Natural killer cell (primary cell): ENCODE measurements around the gene SLAMF8. TPM values are rescaled to one million over a fixed set of nuclear protein-coding genes. Genes with fewer than 3 reads are reported as not detected.

ENCODE experiments used
- ATAC-seq, 3 donors: fragments of 150-1000 bp in 2 of 3; fragments of 200-7000 bp in 1 of 3; cut with Tn5 transposase; 1 replicate in 1 of 3; 2 replicates in 2 of 3; pipeline ENCODE4 v1.10.0; 2021; ENCODE audit warnings: mild to moderate bottlenecking in 2 of 3, moderate library complexity in 2 of 3
- DNase-seq, 2 donors: peaks; one replicate each; pipeline versions ENCODE4 v3.0.0 to v3.0.0-alpha.2; 2013 to 2021; ENCODE audit warnings: mixed read lengths in 1 of 2
- H3K27ac ChIP-seq: one replicate; pipeline ENCODE4 v1.5.1; 2013; ENCODE audit warnings: mild to moderate bottlenecking, low read length
- H3K27me3 ChIP-seq: one replicate; pipeline ENCODE4 v1.6.1; 2013; ENCODE audit warnings: low read length; ENCODE audit not compliant: control insufficient read depth, insufficient read depth
- H3K36me3 ChIP-seq: one replicate; pipeline ENCODE4 v1.6.1; 2013; ENCODE audit warnings: low read length; ENCODE audit not compliant: control insufficient read depth, insufficient read depth
- H3K4me1 ChIP-seq: one replicate; pipeline ENCODE4 v1.6.1; 2013; ENCODE audit warnings: low read length; ENCODE audit not compliant: control insufficient read depth, insufficient read depth
- H3K4me3 ChIP-seq: one replicate; pipeline ENCODE4 v1.5.1; 2013; ENCODE audit warnings: low read length
- H3K9me3 ChIP-seq: one replicate; pipeline ENCODE4 v1.6.1; 2013; ENCODE audit warnings: low read length; ENCODE audit not compliant: control insufficient read depth, insufficient read depth
- H3K27ac Mint-ChIP-seq, 2 donors: one replicate each; pipeline ENCODE4 v1.8.0; 2022; ENCODE audit warnings: mild to moderate bottlenecking in 2 of 2, mixed read lengths in 2 of 2, moderate library complexity in 1 of 2
- H3K27me3 Mint-ChIP-seq, 2 donors: one replicate each; pipeline ENCODE4 v1.8.0; 2022; ENCODE audit warnings: low read depth in 2 of 2, mixed read lengths in 2 of 2
- H3K36me3 Mint-ChIP-seq: one replicate; pipeline ENCODE4 v1.8.0; 2022; ENCODE audit warnings: mixed read lengths
- H3K4me1 Mint-ChIP-seq, 2 donors: one replicate each; pipeline ENCODE4 v1.8.0; 2022; ENCODE audit warnings: mixed read lengths in 2 of 2
- H3K4me3 Mint-ChIP-seq: one replicate; pipeline ENCODE4 v1.8.0; 2022; ENCODE audit warnings: mild to moderate bottlenecking, moderate library complexity, mixed read lengths
- H3K9me3 Mint-ChIP-seq, 2 donors: one replicate each; pipeline ENCODE4 v1.8.0; 2022; ENCODE audit warnings: mixed read lengths in 2 of 2
- WGBS: methylation state at CpG from one replicate; pipeline ENCODE4 v1.1.7; 2013; ENCODE audit warnings: missing lambda C conversion rate; ENCODE audit not compliant: insufficient coverage; 5-methylcytosine and 5-hydroxymethylcytosine counted together
- intact Hi-C: fragments of 100-400 bp; cut with micrococcal nuclease; formaldehyde crosslinking; loops from one replicate; pipeline ENCODE4 v1.14.2; 2022
- total RNA-seq, 4 donors: library from RNA; stranded (reverse); fragments of 120-200 nt in 1 of 4; gene quantifications; one replicate each; pipeline versions ENCODE4 v1.2.3 to v1.2.4, GENCODE V29; 2013 to 2022
- TF ChIP-seq, protein P1 (sequence below): fragments of 200-600 bp; IDR thresholded peaks from one replicate; pipeline ENCODE4 v1.8.0; 2022; ENCODE audit warnings: antibody characterized with exemption

SLAMF8 gene
- total RNA-seq, 3 donors from 2014 or later (not counting 1 experiment from before 2014, with no cell fraction given), result 0.64 to 4.4 (median 2.8) TPM

DNA sequence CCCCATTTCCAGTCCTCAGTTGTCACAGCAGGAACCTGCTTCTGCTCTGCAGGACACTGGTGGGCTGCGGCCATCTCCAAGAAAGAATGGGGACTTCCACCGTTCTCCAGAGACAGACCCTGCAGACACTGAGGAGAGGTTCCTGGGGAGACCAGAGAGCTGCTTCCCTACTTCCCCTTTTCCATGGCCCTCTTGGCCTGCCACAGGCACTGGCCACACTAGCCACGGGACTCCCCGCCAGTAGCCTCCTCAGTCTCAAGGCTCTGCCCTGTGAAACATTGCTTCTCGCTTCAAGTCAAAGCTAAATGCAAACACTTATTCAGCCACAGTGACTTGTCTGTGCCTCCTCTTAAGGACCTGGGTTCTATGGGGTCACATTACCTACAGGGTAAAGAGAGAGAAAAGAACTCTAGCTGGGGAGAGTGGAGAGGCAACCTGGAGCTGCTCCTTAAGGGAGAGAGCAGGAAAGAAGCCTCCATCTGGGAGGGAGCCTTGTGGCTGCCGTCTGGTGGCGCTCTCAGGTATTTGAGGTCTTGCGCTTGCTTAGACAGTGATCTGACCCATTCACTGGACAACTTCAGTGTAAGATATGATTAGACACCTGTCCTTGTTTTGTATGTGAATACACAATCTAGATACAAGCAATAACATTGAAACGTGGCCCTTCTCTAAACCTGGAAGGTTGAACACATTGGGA is 5.4 kb upstream of the SLAMF8 start:
- intact Hi-C loops, result loop anchor here (10.0 kb wide), 1 partner anchor 1253 kb away; no protein-coding TSS in a partner anchor
- Histone ChIP-seq H3K27ac (no peak overlapping the region), H3K4me1 (peaks cover 51% of the 10 kb centered on the region), H3K4me3 (no peak overlapping the region), H3K27me3 (no peaks in the 10 kb centered on the region), H3K9me3 (no peaks in the 10 kb centered on the region), H3K36me3 (no peaks in the 10 kb centered on the region)
- no peak overlapping the region for H3K4me3 Mint-ChIP-seq
- H3K36me3 Mint-ChIP-seq, result no peaks in the 10 kb centered on the region
- DNase-seq (peak; percentile 36 to 48), ATAC-seq (peak in 2 of 3 donors; percentile 27 to 44)
- H3K27me3 Mint-ChIP-seq, result peaks cover 0 to 18% of the 10 kb centered on the region in 2 donors
- peak overlapping the region in 1 of 2 donors; percentile 29 for H3K27ac Mint-ChIP-seq
- WGBS, result 94% methylated on average over 9 of the region's 9 CpGs
- H3K9me3 Mint-ChIP-seq, result no peaks in the 10 kb centered on the region
- TF ChIP-seq, protein P1, sequence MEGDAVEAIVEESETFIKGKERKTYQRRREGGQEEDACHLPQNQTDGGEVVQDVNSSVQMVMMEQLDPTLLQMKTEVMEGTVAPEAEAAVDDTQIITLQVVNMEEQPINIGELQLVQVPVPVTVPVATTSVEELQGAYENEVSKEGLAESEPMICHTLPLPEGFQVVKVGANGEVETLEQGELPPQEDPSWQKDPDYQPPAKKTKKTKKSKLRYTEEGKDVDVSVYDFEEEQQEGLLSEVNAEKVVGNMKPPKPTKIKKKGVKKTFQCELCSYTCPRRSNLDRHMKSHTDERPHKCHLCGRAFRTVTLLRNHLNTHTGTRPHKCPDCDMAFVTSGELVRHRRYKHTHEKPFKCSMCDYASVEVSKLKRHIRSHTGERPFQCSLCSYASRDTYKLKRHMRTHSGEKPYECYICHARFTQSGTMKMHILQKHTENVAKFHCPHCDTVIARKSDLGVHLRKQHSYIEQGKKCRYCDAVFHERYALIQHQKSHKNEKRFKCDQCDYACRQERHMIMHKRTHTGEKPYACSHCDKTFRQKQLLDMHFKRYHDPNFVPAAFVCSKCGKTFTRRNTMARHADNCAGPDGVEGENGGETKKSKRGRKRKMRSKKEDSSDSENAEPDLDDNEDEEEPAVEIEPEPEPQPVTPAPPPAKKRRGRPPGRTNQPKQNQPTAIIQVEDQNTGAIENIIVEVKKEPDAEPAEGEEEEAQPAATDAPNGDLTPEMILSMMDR, result peak; percentile 89
- peaks cover 69 to 71% of the 10 kb centered on the region in 2 donors for H3K4me1 Mint-ChIP-seq

DNA sequence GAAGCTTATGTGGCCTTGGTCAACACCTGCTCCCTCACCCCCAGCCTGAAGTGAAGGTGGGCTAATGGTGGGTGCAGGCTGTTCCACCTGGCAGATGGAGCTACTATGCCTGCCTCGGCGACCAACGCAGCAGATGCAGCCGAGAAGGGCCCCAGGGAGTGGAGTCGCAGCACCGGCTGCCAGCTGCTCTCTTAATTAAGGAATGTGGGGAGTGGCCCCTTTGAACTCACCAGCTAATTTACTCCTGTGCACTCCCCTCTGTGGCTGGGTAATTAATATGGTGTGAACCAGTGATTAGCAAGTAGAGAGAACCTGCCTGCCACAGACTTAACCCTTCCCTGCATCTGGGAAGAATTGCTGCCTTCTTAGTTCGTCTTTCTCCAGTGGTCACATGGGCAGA is 3.3 kb upstream of the SLAMF8 start:
- TF ChIP-seq, protein P1, result no peak
- Histone ChIP-seq H3K36me3 (no peaks in the 10 kb centered on the region), H3K4me3 (no peak overlapping the region), H3K4me1 (peaks cover 72% of the 10 kb centered on the region), H3K9me3 (peaks cover 12% of the 10 kb centered on the region), H3K27me3 (no peaks in the 10 kb centered on the region), H3K27ac (no peak overlapping the region)
- intact Hi-C loops, result loop anchor here (10.0 kb wide), 1 partner anchor 1251 kb away; no protein-coding TSS in a partner anchor
- DNase-seq (no peak), ATAC-seq (no peak)
- 91% methylated on average over 4 of the region's 7 CpGs for WGBS
- H3K36me3 Mint-ChIP-seq, result no peaks in the 10 kb centered on the region
- H3K27me3 Mint-ChIP-seq, result peaks cover 0 to 18% of the 10 kb centered on the region in 2 donors
- no peak overlapping the region for H3K4me3 Mint-ChIP-seq
- no peaks in the 10 kb centered on the region for H3K9me3 Mint-ChIP-seq
- no peak overlapping the region for H3K27ac Mint-ChIP-seq
- H3K4me1 Mint-ChIP-seq, result peaks cover 87% of the 10 kb centered on the region in 2 donors

DNA sequence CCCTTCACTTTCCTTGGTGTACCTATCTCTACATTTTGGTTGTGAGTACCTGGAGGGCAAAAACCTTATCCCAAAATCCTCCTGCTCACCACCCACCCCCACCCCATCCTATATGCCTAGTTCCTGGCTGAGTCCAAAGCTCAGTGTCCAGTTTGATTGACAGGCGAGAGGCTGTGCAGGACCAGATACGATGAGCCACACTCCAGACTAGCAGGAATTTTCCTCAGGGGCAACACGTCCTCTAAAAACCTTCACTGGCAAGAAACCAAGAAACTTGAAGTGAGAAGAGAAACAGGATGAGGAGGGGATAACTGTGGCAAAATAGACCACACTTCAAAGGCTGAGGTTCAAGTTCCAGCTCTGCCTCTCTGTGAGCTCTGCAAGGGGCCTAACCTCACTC is 1.1 kb upstream of the SLAMF8 start:
- Histone ChIP-seq H3K27ac (no peak overlapping the region), H3K9me3 (peaks cover 24% of the 10 kb centered on the region), H3K4me3 (no peak overlapping the region), H3K36me3 (no peaks in the 10 kb centered on the region), H3K27me3 (no peaks in the 10 kb centered on the region), H3K4me1 (peaks cover 92% of the 10 kb centered on the region)
- peaks cover 10% of the 10 kb centered on the region for H3K36me3 Mint-ChIP-seq
- peaks cover 15 to 26% of the 10 kb centered on the region in 2 donors for H3K27me3 Mint-ChIP-seq
- intact Hi-C loops, result loop anchor here (10.0 kb wide), 1 partner anchor 1249 kb away; no protein-coding TSS in a partner anchor
- H3K4me1 Mint-ChIP-seq, result peaks cover 92 to 96% of the 10 kb centered on the region in 2 donors
- H3K4me3 Mint-ChIP-seq, result peak overlapping the region; percentile 62
- WGBS, result 42% methylated on average over 3 of the region's 3 CpGs
- TF ChIP-seq, protein P1, result no peak
- DNase-seq (peak in 1 of 2 donors; percentile 28), ATAC-seq (no peak)
- peak overlapping the region; percentile 90 to 92 for H3K27ac Mint-ChIP-seq
- peaks cover 5 to 6% of the 10 kb centered on the region in 2 donors for H3K9me3 Mint-ChIP-seq
